ENCODE measurements around the gene ZIC1. TPM values are rescaled to one million over a fixed set of nuclear protein-coding genes. Genes with fewer than 3 reads are reported as not detected.

Gene ZIC1
- total RNA-seq, 1 donor from 2014 or later, result not detected

DNA sequence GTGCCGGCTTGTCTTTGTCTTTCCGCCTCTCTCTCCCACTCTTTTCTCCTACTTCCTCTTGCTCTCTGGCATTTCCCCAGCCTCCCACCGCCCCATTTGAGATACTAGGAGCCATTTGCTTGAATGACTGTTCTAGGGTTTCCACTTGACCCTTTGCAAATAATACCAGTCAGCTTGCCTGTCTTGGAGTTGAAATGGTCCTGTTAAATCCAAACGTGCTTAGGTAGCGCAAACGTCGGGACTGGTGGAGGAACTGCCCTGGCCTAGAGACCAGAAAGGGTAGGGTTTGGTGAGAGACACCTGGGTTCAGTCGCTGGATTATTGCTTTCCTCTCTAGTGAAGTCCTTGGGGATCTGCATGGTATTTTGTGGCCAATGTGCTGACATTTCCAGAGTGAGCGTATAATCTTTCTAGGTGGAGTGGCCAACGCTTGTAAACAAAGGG lies 10.6 kb downstream of the ZIC1 start:
- intact Hi-C loops (cut with micrococcal nuclease), result loop anchor here (2.0 kb wide), 2 partner anchors 13 to 65 kb away; partner anchors contain the start of gene ZIC4

DNA sequence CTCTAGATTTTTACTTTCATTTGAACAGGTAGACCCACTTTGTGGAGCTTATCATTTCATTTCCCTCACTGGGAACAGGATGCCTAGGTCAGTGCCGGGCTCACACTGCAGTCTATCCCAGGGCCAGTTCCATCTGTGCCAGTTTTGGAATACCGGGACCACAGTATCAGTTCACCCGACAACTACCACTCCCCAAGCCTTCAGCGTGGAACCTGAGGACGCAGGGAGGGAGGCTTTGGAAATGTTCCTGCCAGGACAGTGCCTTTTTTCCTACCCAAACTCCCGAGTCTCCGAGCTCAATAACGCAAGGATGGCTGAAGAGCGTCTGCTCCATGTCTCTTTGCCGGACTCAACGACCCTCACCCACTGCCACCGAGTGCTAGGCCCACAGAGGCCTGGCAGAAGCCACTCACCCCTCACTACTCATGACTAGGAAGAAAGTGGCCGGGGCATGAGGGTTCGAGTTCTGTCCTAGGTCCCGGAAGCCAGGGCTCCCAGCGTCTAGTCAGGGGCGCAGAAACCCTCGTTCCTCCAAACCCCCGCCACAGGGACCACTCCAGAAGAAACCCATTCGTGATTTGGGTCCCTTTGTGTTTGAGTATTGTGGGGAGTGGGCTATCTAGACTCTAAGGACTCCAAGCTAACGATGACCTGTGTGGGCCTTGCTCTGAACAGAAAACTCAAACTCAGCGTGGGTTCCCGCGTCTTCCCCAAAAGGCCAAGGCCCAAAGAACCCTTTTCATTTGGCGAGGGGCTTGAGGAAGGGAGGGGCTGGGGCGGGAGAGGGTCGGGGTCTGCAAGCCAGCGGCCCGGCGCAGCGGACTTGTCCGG lies 11.4 kb downstream of the ZIC1 start:
- intact Hi-C loops (cut with micrococcal nuclease), result loop anchor here (1.0 to 2.0 kb wide), 2 partner anchors 7 to 14 kb away; partner anchors contain the start of gene ZIC4

DNA sequence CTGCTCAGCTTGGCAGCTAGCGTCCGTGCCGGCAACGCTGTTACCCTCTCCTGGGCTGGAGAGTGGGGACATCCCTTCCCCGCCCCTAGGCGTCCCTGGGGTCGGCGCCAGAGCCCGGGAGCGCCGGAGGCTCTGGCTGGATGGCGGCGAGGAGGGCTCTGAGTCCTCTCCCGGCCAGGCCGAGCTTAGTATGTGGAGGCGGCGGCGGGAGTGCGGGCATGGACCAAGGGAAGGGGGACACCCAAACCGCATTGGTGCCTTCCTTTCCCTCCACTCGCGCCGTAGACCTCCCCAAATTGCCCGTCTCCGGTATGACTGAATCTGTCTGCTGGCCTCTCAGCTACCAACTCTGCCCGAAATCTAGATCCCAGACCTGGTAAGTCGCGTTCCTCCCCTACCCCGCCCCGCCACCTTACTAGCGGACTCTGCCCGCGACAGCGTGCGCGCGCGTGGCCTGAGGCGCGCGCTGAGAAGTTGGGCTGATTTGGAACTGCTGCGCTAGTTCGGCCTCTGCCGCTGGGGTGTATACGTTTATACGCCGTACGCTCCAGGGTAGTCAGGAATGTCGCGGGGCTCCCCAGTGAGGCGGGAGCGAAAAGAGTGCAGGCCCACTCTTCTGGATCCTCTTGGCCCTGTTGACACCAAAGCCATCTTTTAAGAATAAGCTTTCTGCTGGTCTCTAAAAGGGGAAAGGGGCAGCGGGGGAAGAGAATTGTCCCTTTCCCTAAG lies 12.2 kb downstream of the ZIC1 start:
- intact Hi-C loops (cut with micrococcal nuclease), result loop anchor here (1.0 to 2.0 kb wide), 2 partner anchors 8 to 15 kb away; partner anchors contain the start of gene ZIC4

DNA sequence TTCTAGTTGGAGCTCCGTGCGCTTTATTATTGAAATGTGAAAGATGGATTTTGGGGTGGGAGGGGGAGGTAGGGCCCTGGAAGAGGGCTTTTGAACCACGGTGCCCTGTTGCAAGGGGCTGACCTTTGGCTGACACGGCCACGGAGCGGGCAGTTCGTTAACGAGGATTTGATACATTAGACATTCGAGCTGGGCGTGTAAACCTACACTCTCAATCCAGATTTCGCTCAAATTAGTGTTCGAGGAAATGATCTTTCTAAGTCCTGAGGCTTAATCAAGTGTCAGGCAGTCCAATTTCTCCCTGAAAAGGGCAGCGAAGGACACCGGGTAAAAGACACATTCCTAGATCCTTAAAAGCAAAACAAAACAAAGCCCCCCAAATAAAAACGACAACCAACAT lies 13.0 kb downstream of the ZIC1 start:
- intact Hi-C loops (cut with micrococcal nuclease), result loop anchor here (1.0 kb wide), 1 partner anchor 32 kb away; no protein-coding TSS in a partner anchor

DNA sequence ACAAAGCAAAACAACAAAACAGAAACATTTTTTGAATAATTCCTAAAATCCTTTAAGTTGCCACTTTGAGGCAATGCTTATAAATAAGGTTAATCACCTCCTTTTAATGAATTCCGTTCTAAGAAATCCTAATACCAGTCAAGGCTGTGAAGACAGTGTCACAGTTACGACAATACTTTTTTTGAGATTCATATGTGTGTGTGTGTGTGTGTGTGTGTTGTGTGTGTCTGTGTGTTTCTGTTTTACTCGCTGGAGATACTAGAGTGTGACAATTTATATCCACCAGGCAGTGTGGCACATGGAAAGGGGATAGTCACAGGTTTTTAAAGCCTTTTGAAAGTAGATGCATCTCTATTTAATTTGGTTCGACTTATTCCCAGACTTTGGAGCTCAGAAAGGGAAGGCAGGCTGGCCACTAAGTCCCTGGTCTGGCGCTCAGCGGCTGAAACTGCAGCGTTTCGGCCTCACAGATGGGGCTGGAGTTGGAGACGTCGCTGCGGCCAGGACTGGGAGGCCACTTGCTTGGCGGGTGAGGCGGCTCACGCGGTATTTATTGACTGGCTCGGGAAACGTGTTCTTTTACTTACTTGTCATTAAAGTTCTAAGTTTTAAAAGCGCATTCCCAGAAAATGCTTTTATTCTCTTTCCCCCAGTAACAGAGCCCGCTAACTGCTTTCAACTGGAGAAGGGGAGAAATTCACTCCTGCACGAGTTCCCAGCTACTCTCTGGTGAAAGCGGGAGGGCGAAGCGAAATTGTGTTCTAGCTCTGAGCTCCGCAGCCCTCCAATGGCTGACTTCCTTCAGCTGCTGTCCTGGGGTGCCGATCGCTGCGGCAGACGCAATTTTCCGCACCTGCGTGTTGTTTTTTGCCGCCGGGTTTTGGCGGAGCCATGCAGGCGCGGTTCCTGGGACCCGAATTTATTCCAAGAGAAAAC lies 13.7 kb downstream of the ZIC1 start:
- intact Hi-C loops (cut with micrococcal nuclease), result loop anchor here (1.0 kb wide), 1 partner anchor 33 kb away; no protein-coding TSS in a partner anchor

DNA sequence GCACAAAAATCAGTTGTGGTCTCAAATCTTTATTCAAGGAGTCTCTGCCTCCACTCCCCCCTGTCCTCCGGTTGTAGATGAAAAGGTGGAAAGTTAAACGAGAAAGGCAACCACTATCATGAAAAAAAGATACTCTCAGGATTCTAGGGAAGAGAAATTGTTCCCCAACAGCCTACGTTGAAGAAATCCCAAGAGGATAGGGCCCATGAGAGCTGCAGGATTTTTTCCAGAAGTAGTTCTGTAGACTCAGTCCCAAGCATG lies 14.3 kb downstream of the ZIC1 start:
- intact Hi-C loops (cut with micrococcal nuclease), result no loop called here

DNA sequence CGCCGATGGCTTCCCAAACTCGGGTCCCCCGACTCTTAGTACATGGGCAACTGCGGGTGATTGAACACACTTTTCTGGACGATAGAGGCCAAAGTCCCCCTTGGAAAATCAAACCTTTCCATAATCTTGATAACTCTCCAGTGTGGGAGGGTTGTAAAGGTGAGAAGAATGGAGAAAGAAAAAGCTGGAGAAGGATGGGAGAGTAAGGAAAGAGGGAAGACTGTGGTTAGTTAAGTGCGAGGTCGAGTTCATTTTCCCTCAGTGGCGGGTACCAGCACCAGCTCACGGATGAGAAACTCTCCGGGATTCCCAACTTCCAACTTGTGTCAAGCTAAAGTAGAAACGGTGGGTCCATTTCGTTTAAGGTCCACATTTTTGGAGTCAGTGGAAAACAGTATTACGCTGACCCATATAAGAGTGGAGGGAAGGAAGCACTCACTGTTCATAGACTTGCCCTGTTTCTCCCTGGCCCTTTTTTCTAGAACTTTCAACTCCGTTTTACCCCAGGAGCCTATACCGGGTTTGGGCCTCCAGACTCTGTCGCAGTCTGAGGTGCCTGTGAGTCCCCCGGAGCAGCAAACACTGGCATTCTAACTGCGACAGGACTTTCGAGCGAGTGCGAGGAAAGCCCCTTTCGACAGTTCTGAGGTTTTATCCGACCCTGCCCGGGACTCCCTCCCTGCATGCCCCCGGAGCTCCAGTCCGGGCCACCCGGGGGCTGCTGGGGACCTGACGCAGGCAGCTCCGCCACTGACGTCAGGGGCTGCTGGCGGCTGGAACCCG lies 14.8 kb downstream of the ZIC1 start:
- intact Hi-C loops (cut with micrococcal nuclease), result no loop called here

DNA sequence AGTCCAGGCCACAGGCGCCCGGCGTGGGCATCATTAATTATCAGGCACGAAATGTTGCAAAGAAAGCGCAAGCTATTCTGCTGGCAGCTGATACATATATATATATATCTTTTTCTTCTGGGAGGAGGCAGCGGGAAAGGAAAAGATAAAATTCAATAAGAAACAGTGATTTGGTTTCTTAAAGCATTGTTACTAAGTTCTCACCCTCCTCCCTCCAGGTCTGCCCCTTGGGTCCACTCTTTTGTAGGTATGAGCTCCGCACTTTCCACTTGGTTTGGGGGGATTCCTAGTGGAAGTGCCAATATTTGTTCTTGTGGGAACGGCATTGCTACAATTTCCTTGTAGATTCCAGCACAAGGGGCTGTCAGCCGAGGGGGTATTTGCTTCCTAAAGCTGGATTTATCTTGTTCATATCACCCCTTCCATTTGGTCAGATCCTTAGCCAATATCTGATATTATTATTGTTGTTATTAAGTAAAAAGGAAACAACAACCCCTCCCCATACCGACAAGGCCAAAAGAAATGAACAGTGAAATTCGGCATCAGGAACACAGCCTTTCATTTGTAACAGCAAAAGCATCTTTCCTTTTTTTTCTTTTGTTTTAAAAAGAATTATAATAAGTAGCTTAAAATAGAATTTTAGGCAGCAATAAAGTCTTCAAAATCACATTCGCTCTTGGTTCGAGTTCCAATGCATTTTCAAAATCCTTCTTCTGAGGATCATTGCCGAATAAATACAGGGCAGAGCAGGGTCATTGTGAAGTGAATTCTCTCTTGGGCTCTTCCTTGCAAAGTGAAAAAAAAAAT lies 15.6 kb downstream of the ZIC1 start:
- intact Hi-C loops (cut with micrococcal nuclease), result no loop called here

DNA sequence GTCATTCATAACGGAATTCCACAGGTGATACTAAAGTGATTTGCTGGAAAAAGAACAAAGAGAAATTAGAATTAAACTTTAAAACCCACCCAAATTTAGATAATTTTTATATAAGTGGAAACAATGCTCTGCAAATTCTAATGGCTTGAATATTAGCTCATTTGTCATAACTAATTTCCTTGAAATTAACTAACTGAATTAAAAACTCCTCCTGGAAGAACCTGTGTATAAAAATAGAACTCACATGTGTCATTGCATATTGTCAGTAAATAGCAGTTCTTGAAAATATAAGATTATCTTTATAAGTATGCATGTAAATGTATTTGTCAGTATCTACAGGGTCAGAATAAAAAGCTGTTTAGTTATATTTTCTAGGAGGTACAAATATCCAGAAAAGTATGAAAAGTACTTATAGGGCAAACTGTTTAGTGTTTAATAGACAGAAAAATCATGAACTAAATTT lies 16.3 kb downstream of the ZIC1 start:
- intact Hi-C loops (cut with micrococcal nuclease), result no loop called here

DNA sequence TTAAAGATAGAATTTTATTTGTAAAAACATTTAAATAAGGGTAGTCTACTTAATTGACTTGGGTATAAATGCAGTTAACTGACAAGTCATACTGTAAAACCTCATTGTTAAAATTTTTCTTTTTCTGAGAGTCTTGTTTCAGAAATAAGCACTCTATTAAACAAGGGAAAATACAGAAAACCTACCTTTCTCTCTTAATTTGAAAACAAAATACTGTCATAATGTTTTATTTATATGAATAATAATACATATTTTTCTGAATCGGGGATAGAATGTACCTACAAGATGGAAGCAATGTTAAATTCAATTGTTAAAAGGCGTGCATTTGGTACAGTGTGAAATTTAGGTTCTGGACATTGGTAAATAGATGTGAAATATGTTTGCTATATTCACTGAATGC lies 17.8 kb downstream of the ZIC1 start:
- intact Hi-C loops (cut with micrococcal nuclease), result no loop called here

DNA sequence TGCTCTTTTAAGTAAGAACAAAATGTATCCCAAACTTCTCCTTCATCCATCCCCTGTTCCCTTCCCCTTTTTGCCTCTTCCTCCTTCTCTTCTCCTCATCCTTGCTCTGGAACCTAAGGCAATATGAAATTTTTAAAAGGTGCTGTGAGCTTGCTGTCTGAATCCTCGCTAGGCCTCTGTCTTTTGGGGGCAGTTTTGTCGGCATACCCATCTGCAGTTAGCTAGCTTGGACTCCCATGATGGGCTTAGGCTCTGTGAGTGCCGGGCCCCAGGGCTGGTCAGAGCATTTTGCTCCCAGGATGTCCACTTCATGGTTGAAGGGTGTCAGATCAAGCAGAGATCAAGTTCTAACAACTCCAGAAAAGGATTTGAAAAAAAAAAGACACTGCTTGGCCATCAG lies 18.6 kb downstream of the ZIC1 start:
- intact Hi-C loops (cut with micrococcal nuclease), result no loop called here

DNA sequence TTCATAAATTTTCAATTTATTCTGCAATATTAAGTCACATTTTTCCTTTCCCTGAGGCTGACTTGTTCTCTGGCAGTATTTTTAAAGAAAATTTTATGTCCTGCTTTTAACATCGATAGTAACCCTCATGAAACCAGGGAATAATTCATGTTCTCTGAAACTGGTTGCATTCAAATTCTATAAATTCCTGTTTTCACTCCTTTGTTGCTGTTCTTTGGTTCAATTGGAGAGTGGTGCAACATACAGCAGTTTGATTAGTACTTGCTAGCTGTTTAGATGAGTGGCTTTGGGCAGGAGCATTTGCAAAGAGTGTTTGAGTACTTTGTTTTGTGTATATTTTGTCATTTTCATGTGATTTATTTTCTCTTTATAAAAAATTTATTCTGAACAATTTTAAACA lies 19.2 kb downstream of the ZIC1 start:
- intact Hi-C loops (cut with micrococcal nuclease), result no loop called here

DNA sequence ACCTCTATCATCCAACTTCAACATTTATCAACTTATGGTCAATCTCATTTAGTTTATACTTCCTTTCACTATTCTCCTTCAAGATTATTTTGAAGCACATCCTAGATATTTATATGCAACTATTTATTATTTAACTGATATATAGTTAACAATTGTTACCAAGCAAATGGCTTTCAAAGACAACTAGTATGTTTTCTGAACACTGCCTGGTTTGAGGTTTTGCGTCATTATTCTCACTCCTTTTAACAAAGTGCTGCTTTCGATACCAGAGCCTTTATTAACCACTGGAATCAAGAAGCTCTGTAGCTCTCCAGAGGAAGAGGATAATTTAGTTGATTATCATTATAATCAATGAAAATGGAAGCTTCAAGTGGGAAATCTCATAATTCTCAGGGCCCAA lies 19.6 kb downstream of the ZIC1 start:
- intact Hi-C loops (cut with micrococcal nuclease), result no loop called here

DNA sequence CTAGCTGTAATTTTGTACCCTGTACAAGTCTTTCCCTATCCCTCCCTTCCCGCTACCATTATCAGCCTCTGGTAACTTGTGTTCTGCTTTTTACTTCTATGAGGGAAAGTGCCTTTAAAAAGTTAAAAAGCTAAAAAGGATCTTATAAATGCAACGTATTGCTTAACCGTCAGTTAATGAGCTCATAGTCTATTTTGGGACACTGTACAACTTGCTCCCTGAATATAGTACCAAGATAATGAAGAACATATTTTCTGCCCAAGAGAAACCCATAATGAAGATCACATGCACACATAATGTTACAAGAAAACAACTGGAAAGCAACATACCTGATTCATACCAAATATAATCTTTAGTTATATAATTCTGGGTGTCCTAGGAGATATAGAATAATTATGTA lies 22.6 kb downstream of the ZIC1 start:
- intact Hi-C loops (cut with micrococcal nuclease), result no loop called here

DNA sequence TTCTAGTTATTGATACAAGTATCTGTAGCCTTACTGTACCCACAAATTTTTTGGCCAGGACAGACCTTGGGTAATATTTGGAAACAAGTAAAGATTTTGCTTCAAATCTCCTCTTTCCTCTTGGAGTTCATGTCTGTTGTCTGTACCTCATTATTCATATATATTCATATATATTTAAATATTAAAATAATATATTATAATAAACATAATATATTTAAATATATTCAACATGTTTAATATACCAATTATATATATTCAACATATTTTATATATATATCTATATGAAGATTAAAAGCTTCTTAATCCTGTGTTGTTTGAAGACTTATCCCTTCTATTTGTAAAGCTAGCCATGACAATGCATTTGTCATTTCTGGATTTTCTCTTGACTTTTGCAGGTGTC lies 38.1 kb downstream of the ZIC1 start:
- intact Hi-C loops (cut with micrococcal nuclease), result no loop called here

DNA sequence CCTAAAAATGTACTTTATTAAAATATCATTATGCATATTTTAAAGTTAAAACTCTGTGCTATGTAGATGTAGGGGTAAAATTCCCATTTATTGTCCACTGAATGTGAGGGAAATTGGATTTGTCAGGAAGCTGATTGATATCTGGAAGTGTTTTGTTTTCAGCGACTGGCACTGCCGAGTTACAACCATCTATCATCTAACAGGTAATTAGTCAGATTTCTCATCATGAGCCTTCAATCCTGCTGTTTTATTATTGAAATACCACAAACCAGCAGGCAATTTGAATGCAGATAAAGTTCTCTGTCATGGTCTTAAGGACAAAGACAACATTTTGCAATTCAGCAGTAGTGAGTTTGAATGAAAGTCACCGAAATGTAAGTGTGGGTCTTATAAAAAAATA lies 40.5 kb downstream of the ZIC1 start:
- intact Hi-C loops (cut with micrococcal nuclease), result loop anchor here (10.0 kb wide), 1 partner anchor 285 kb away; no protein-coding TSS in a partner anchor

DNA sequence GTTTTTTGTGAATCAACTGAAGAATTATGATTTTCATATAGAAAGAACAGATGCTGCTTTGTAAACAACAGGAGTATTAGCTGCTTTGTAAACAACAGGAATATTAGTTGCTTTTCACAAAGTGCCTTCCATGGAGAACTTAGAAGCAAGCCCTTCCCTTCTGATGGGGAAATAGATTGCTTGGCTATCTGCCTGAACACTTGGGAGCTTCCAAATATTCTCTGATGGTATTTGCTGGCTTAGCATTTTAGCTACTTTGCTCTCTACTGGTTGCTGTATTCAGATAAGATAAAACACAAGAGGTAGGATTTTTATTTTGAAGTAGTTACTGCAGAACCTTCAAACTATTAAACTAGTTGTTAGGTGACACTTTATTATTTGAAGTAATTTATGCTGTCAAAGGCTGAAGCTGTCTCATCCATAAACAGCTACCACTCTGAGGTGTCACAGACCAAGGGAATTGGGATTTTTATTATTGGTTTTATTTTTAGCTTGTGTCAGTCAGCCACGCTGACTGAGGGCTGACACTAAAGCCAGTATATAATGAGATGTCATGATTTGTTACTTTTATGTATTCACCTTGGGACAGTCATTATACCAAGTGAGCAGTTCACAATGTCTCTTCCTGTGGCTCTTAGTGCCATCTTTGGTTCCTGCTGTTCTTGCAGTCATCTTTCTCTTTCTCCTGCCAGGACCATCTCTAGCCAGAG lies 50.0 kb downstream of the ZIC1 start:
- intact Hi-C loops (cut with micrococcal nuclease), result loop anchor here (10.0 kb wide), 1 partner anchor 294 kb away; no protein-coding TSS in a partner anchor

DNA sequence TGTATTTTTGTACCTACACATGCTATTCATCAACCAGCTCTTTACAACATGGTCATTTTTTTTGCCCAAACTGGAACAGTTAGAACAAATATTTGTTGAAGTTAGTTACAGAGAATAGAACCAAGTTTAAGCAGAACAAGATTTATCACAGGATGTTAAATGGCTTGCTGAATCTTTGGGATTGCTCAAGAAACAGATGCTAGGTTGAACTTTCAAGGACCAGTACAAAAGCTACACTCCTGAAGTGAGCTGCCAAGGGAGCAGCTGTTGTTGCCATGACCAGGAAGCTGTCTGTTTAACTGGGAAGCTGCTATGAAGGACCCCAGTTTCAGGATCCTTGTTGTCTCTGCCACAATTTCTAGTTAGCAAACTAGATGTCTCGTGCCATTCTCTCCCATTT lies 53.7 kb downstream of the ZIC1 start:
- intact Hi-C loops (cut with micrococcal nuclease), result no loop called here
